ENCODE data around the gene RNF150. TPM values are rescaled to one million over a fixed set of nuclear protein-coding genes. Genes with fewer than 3 reads are reported as not detected.

RNF150 gene
- polyA plus RNA-seq, 3 donors: 0.21 TPM; not detected in 2

DNA sequence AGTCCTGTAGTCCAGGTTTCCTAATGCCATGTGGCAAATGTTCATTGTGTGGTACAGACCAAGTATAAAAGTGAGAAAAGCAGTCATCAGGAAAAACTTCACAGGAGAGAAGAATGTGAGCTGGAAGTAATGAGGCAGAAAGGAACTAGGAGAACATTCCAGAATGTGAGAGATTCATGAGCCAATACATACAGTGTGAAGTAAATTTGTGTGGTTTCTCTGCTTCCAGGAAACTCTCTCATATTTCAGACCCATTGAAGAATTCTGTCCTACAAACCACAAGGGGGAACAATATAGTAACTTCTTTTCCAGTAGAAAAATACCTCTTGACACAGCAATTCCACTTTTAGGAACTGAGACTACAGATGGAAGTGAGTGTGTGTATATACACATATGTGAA, 136.5 kb downstream of the RNF150 start:
- no peaks in the 10 kb centered on the region for H3K27me3 ChIP-seq (ENCODE audit: control insufficient read depth in 2 of 2, insufficient read depth in 2 of 2, low read length in 2 of 2)
- Mint-ChIP-seq H3K4me1 (peaks cover 5% of the 10 kb centered on the region), H3K27me3 (ENCODE audit: low read depth in 3 of 3) (peaks cover 0 to 3% (median 1%) of the 10 kb centered on the region in 3 donors)

DNA sequence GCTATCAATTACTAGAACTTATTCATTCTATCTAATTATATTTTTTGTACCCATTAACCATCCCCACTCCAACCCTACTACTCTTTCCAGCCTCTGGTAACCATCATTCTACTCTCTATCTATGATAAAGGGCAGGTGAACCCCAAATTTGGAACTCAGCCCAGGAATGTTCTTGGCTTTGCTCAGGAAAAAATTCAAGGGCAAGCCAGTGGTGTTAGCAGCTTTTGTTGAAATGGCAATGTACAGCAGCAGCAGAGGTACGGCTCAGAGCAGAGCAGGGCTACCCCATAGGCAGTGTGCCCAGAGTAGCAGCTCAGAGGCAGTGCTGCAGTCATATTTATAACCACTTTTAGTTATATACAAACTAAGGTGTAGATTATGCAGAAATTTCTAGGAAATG, 138.2 kb downstream of the RNF150 start:
- H3K4me1 ChIP-seq (ENCODE audit: control insufficient read depth in 1 of 2, insufficient read depth in 2 of 2, low read length in 2 of 2): no peaks in the 10 kb centered on the region

More for the DNA sequence above, 136.5 kb downstream of the RNF150 start:
- H3K79me2 ChIP-seq (ENCODE audit: insufficient read depth, low read length): no peaks in the 10 kb centered on the region
- Mint-ChIP-seq H3K36me3 (no peaks in the 10 kb centered on the region), H3K4me3 (no peak overlapping the region), H3K9me3 (peaks cover 0 to 5% (median 0%) of the 10 kb centered on the region in 7 donors), H3K27ac (no peak overlapping the region)
- DNase-seq: no peak
- no peak overlapping the region for H3K4me3 ChIP-seq (replicated peaks in 1 of 3; ENCODE audit: low read depth in 2 of 3, low read length in 3 of 3)
- intact Hi-C loops (cut with micrococcal nuclease): no loop called here
- no peaks in the 10 kb centered on the region for H3K4me1 ChIP-seq (ENCODE audit: control insufficient read depth in 1 of 2, insufficient read depth in 2 of 2, low read length in 2 of 2)
- H3K36me3 ChIP-seq (replicated peaks in 1 of 2; ENCODE audit: control insufficient read depth in 1 of 2, insufficient read depth in 2 of 2, low read length in 2 of 2): no peaks in the 10 kb centered on the region
- H2AFZ ChIP-seq (ENCODE audit: insufficient read depth, low read depth, low read length, poor library complexity, severe bottlenecking): no peak overlapping the region
- no peaks in the 10 kb centered on the region for H4K20me1 ChIP-seq (ENCODE audit: insufficient read depth, low read length)
- no peak overlapping the region for H3K27ac ChIP-seq (ENCODE audit: low read depth in 1 of 2, low read length in 2 of 2)
- H3K4me2 ChIP-seq (replicated peaks; ENCODE audit: extremely low read depth, low read length, poor library complexity, severe bottlenecking): no peak overlapping the region
- H3K9me3 ChIP-seq (replicated peaks in 1 of 2; ENCODE audit: control insufficient read depth in 1 of 2, insufficient read depth in 1 of 2, low read length in 2 of 2): no peaks in the 10 kb centered on the region
- TF ChIP-seq, protein P1, sequence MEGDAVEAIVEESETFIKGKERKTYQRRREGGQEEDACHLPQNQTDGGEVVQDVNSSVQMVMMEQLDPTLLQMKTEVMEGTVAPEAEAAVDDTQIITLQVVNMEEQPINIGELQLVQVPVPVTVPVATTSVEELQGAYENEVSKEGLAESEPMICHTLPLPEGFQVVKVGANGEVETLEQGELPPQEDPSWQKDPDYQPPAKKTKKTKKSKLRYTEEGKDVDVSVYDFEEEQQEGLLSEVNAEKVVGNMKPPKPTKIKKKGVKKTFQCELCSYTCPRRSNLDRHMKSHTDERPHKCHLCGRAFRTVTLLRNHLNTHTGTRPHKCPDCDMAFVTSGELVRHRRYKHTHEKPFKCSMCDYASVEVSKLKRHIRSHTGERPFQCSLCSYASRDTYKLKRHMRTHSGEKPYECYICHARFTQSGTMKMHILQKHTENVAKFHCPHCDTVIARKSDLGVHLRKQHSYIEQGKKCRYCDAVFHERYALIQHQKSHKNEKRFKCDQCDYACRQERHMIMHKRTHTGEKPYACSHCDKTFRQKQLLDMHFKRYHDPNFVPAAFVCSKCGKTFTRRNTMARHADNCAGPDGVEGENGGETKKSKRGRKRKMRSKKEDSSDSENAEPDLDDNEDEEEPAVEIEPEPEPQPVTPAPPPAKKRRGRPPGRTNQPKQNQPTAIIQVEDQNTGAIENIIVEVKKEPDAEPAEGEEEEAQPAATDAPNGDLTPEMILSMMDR (IDR thresholded peaks at IDR 0.05): no peak
- H3K9ac ChIP-seq (ENCODE audit: insufficient read depth, low read length, poor library complexity, severe bottlenecking): no peak overlapping the region

More for the DNA sequence above, 138.2 kb downstream of the RNF150 start:
- Mint-ChIP-seq H3K36me3 (no peaks in the 10 kb centered on the region), H3K9me3 (peaks cover 0 to 5% (median 0%) of the 10 kb centered on the region in 7 donors), H3K4me3 (no peak overlapping the region), H3K27ac (no peak overlapping the region), H3K4me1 (peaks cover 5% of the 10 kb centered on the region), H3K27me3 (ENCODE audit: low read depth in 3 of 3) (peaks cover 0 to 3% (median 1%) of the 10 kb centered on the region in 3 donors)
- no peak overlapping the region for H3K27ac ChIP-seq (ENCODE audit: low read depth in 1 of 2, low read length in 2 of 2)
- H3K9ac ChIP-seq (ENCODE audit: insufficient read depth, low read length, poor library complexity, severe bottlenecking): no peak overlapping the region
- TF ChIP-seq, protein P1 (IDR thresholded peaks at IDR 0.05): no peak
- H4K20me1 ChIP-seq (ENCODE audit: insufficient read depth, low read length): no peaks in the 10 kb centered on the region
- no peak overlapping the region for H3K4me3 ChIP-seq (replicated peaks in 1 of 3; ENCODE audit: low read depth in 2 of 3, low read length in 3 of 3)
- H2AFZ ChIP-seq (ENCODE audit: insufficient read depth, low read depth, low read length, poor library complexity, severe bottlenecking): no peak overlapping the region
- WGBS (ENCODE audit: insufficient coverage): no CpG with 5 or more reads among the region's 1 CpG
- H3K4me2 ChIP-seq (replicated peaks; ENCODE audit: extremely low read depth, low read length, poor library complexity, severe bottlenecking): no peak overlapping the region
- H3K27me3 ChIP-seq (ENCODE audit: control insufficient read depth in 2 of 2, insufficient read depth in 2 of 2, low read length in 2 of 2): no peaks in the 10 kb centered on the region
- no peaks in the 10 kb centered on the region for H3K79me2 ChIP-seq (ENCODE audit: insufficient read depth, low read length)
- H3K9me3 ChIP-seq (replicated peaks in 1 of 2; ENCODE audit: control insufficient read depth in 1 of 2, insufficient read depth in 1 of 2, low read length in 2 of 2): no peaks in the 10 kb centered on the region
- intact Hi-C loops (cut with micrococcal nuclease): no loop called here
- no peaks in the 10 kb centered on the region for H3K36me3 ChIP-seq (replicated peaks in 1 of 2; ENCODE audit: control insufficient read depth in 1 of 2, insufficient read depth in 2 of 2, low read length in 2 of 2)
- DNase-seq: no peak

Measured in CD14-positive monocyte (primary cell).